Measurements from ENCODE around the gene ZNF697.

The ZNF697 gene

GRCh38 chr1:119653135-119653838 lies 5.2 kb upstream of the ZNF697 start:
- H3K4me3 ChIP-seq = no peak overlapping the region
- no peak overlapping the region for H3K27ac ChIP-seq
- no peak for DNase-seq (ENCODE audit: low spot score)
- no peak for TF ChIP-seq CTCF (IDR thresholded peaks at IDR 0.05)

DNA sequence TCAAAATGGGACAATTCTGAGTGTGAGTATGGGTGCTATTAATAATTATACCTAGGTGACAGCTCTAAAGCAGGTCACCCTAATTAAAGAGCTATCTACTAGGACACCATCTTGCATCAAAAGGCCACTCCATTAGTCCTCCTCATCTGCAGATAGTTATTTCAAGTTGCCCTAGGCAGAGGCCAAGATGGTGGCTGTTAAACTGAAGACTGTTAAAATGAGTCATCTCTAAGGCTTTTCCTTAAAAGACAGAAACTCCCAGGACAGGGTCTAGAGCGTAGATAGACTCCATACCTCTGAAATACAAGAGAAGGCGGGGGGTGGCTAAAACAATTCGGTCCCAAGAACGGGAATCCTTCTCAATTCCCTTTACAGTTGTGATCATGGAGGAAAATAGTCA lies 4.5 kb upstream of the ZNF697 start:
- Histone ChIP-seq H3K27ac (no peak overlapping the region), H3K4me3 (no peak overlapping the region)
- no peak for TF ChIP-seq CTCF (IDR thresholded peaks at IDR 0.05)
- DNase-seq (ENCODE audit: low spot score) = no peak

GRCh38 chr1:119651641-119652040 lies 3.6 kb upstream of the ZNF697 start:
- no peak for DNase-seq (ENCODE audit: low spot score)
- H3K4me3 ChIP-seq = no peak overlapping the region
- no peak overlapping the region for H3K27ac ChIP-seq
- no peak for TF ChIP-seq CTCF (IDR thresholded peaks at IDR 0.05)

GRCh38 chr1:119651133-119651532 lies 3.1 kb upstream of the ZNF697 start:
- Histone ChIP-seq H3K27ac (no peak overlapping the region), H3K4me3 (no peak overlapping the region)
- no peak for TF ChIP-seq CTCF (IDR thresholded peaks at IDR 0.05)
- no peak for DNase-seq (ENCODE audit: low spot score)

GRCh38 chr1:119648620-119649004 lies 546 bp upstream of the ZNF697 start:
- peak overlapping the region; percentile 97 for H3K4me3 ChIP-seq
- H3K27ac ChIP-seq = peak overlapping the region; percentile 89 to 98
- no peak for DNase-seq (ENCODE audit: low spot score)
- TF ChIP-seq CTCF (IDR thresholded peaks at IDR 0.05) = no peak

DNA sequence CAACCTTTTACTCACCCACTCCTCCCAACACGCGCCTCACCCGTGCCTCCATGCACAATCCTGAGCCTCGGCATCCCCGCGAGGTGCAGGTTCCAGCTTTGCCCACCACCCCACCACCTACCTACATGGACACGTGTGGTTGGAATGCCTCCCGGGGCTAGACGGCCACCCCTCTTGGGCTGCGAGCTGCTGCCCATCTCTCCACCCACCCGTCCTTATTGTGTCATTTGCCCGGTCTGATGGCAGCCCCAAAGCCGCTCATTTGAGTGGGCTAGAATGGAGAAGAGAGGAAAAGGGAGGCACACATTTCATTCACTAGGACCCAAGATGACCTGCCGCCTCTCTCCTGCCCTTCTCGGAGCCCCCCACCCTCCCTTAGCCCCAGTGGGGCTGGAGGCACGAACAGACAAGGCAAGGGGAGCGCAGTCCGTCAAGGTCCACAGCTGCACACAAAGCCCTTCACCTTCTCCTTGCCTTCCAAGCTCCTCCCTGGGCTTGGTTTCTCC lies 785 bp downstream of the ZNF697 start:
- peak overlapping the region; percentile 89 to 98 for H3K27ac ChIP-seq
- no peak for TF ChIP-seq CTCF (IDR thresholded peaks at IDR 0.05)

DNA sequence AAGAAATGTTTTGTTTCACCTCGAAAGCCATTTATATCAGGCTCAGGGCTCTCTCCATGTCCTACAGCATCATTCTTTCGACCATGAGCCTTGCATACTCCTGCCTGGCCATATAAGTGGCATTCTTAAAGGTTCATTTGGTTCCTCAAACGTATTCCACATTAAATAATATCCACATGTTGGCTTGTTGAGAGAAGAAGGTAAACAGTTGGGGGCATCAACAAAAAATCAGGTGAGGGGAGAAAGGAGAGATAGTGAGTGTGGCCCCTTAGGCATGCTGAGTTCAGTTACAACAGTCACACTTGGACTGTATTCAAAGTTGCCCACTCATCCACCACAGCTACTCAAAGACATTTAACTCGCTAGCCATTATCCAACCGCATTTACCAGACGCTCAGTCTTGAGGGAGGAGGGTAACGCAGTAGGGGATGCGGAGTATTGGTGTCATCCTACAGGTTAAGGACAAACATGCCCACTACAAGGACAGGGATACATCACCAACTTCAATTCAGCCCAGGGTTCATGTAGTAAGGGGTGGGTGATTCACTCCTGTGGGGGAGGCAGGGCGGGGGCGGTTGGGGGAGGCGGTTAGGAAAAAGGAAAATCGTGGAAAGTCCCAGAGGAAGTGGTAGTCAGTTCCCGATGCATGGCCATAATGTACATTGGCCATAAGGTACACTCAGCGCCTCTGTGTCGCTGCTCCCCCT lies 1.4 kb downstream of the ZNF697 start:
- TF ChIP-seq CTCF (IDR thresholded peaks at IDR 0.05) = no peak
- Histone ChIP-seq H3K4me3 (peak overlapping the region; percentile 97), H3K27ac (peak overlapping the region in 1 of 2 donors; percentile 98)
- DNase-seq (ENCODE audit: low spot score) = no peak

More for the DNA sequence above, 785 bp downstream of the ZNF697 start:
- peak overlapping the region; percentile 97 for H3K4me3 ChIP-seq
- DNase-seq (ENCODE audit: low spot score) = no peak

Measured in coronary artery (tissue), 2 donors.